ENCODE data around the gene UMODL1.

DNA sequence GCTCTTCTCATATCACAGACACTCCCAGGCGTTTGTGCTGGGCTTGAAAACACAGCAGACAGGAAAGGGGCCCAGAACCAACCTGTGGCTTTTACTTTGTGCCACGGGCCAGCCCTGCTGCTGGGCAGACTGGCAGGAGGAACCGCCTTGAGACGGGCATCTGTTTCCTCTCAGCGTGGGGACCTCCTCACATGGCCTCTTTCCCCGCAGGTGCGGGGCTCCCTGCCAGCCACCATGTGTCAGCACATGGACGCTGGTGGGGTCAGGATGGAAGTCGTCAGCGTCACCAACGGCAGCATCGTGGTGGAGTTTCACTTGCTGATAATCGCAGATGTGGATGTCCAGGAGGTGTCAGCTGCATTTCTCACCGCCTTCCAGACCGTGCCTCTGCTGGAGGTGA, 47.8 kb downstream of the UMODL1 start:
- TF ChIP-seq, protein P1, sequence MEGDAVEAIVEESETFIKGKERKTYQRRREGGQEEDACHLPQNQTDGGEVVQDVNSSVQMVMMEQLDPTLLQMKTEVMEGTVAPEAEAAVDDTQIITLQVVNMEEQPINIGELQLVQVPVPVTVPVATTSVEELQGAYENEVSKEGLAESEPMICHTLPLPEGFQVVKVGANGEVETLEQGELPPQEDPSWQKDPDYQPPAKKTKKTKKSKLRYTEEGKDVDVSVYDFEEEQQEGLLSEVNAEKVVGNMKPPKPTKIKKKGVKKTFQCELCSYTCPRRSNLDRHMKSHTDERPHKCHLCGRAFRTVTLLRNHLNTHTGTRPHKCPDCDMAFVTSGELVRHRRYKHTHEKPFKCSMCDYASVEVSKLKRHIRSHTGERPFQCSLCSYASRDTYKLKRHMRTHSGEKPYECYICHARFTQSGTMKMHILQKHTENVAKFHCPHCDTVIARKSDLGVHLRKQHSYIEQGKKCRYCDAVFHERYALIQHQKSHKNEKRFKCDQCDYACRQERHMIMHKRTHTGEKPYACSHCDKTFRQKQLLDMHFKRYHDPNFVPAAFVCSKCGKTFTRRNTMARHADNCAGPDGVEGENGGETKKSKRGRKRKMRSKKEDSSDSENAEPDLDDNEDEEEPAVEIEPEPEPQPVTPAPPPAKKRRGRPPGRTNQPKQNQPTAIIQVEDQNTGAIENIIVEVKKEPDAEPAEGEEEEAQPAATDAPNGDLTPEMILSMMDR (IDR thresholded peaks at IDR 0.05; ENCODE audit: low read length): peak; percentile 40; the same call in 1 of the 2 replicates
- TF ChIP-seq EZH2 (optimal IDR thresholded peaks at IDR 0.05; ENCODE audit: low read depth, low read length) (no peak), EZH2phosphoT487 (IDR thresholded peaks at IDR 0.05; ENCODE audit: low read length) (no peak)

All from MM.1S (cell line).